Measurements from ENCODE around the gene CLASRP. TPM values are rescaled to one million over a fixed set of nuclear protein-coding genes. Genes with fewer than 3 reads are reported as not detected.

Gene CLASRP
- total RNA-seq, 4 donors from 2014 or later: 28.8 to 121 (median 91.5) TPM

- TF ChIP-seq CTCF (IDR thresholded peaks at IDR 0.05 in 4 of 5, conservative IDR thresholded peaks at IDR 0.05 in 1 of 5) (no peak), POLR2A (IDR thresholded peaks at IDR 0.05) (no peak)
- Histone ChIP-seq H3K27me3 (no peaks in the 10 kb centered on the region), H3K4me1 (no peaks in the 10 kb centered on the region), H3K27ac (no peak overlapping the region), H3K36me3 (peaks cover 0 to 96% of the 10 kb centered on the region in 2 donors), H3K4me3 (no peak overlapping the region), H3K9me3 (no peaks in the 10 kb centered on the region)
- no peak for DNase-seq
- in situ Hi-C loops (cut with MboI; ENCODE audit: low sequenced_read_pairs in 4 of 4) (no loop called here), intact Hi-C loops (cut with DNase I; ENCODE audit: low total_unique reads) (no loop called here)
- ATAC-seq: no peak
Measured at GRCh38 chr19:45061965-45062364, 23.1 kb downstream of the CLASRP start.

GRCh38 chr19:45063851-45064801, 25.3 kb downstream of the CLASRP start:
- no peak overlapping the region for H3K27ac ChIP-seq
- peaks cover 0 to 96% of the 10 kb centered on the region in 2 donors for H3K36me3 ChIP-seq
- intact Hi-C loops (cut with DNase I; ENCODE audit: low total_unique reads) (no loop called here), in situ Hi-C loops (cut with MboI; ENCODE audit: low sequenced_read_pairs in 4 of 4) (no loop called here)
- no peaks in the 10 kb centered on the region for H3K9me3 ChIP-seq
- DNase-seq: no peak
- H3K4me1 ChIP-seq: no peaks in the 10 kb centered on the region
- H3K27me3 ChIP-seq: no peaks in the 10 kb centered on the region
- ATAC-seq: no peak
- no peak for TF ChIP-seq POLR2A (IDR thresholded peaks at IDR 0.05)
- TF ChIP-seq CTCF (IDR thresholded peaks at IDR 0.05 in 4 of 5, conservative IDR thresholded peaks at IDR 0.05 in 1 of 5): no peak
- no peak overlapping the region for H3K4me3 ChIP-seq

- no peak for TF ChIP-seq CTCF (IDR thresholded peaks at IDR 0.05 in 4 of 5, conservative IDR thresholded peaks at IDR 0.05 in 1 of 5)
- no peak for TF ChIP-seq POLR2A (IDR thresholded peaks at IDR 0.05)
- no peaks in the 10 kb centered on the region for H3K9me3 ChIP-seq
- H3K27me3 ChIP-seq: no peaks in the 10 kb centered on the region
- H3K4me1 ChIP-seq: no peaks in the 10 kb centered on the region
- H3K4me3 ChIP-seq: no peak overlapping the region
- DNase-seq (no peak), ATAC-seq (no peak)
- in situ Hi-C loops (cut with MboI; ENCODE audit: low sequenced_read_pairs in 4 of 4): no loop called here
- no peak overlapping the region for H3K27ac ChIP-seq
- intact Hi-C loops (cut with DNase I; ENCODE audit: low total_unique reads): no loop called here
- peaks cover 0 to 88% of the 10 kb centered on the region in 2 donors for H3K36me3 ChIP-seq
Measured at GRCh38 chr19:45066921-45067661, 28.2 kb downstream of the CLASRP start.

GRCh38 chr19:45068041-45068440, 29.2 kb downstream of the CLASRP start:
- DNase-seq (no peak), ATAC-seq (no peak)
- TF ChIP-seq POLR2A (IDR thresholded peaks at IDR 0.05): no peak
- Histone ChIP-seq H3K27ac (no peak overlapping the region), H3K27me3 (no peaks in the 10 kb centered on the region), H3K4me1 (no peaks in the 10 kb centered on the region), H3K36me3 (peaks cover 0 to 78% of the 10 kb centered on the region in 2 donors), H3K4me3 (no peak overlapping the region), H3K9me3 (no peaks in the 10 kb centered on the region)
- in situ Hi-C loops (cut with MboI; ENCODE audit: low sequenced_read_pairs in 4 of 4) (no loop called here), intact Hi-C loops (cut with DNase I; ENCODE audit: low total_unique reads) (no loop called here)

- H3K4me3 ChIP-seq: no peak overlapping the region
- peaks cover 0 to 70% of the 10 kb centered on the region in 2 donors for H3K36me3 ChIP-seq
- in situ Hi-C loops (cut with MboI; ENCODE audit: low sequenced_read_pairs in 4 of 4): no loop called here
- no peaks in the 10 kb centered on the region for H3K27me3 ChIP-seq
- intact Hi-C loops (cut with DNase I; ENCODE audit: low total_unique reads): no loop called here
- no peak for DNase-seq
- TF ChIP-seq POLR2A (IDR thresholded peaks at IDR 0.05): no peak
- no peak for TF ChIP-seq CTCF (IDR thresholded peaks at IDR 0.05 in 4 of 5, conservative IDR thresholded peaks at IDR 0.05 in 1 of 5)
- ATAC-seq: no peak
- no peak overlapping the region for H3K27ac ChIP-seq
- H3K9me3 ChIP-seq: no peaks in the 10 kb centered on the region
- no peaks in the 10 kb centered on the region for H3K4me1 ChIP-seq
Measured at GRCh38 chr19:45069056-45069455, 30.2 kb downstream of the CLASRP start.

Measured in gastrocnemius medialis (tissue), 4 donors.